NOMO-1 treated with DMSO at 0.1 percent for 48 hours (cell line): Measurements from ENCODE around the gene RAE1.
"Not testable (repeated sequence)": the region's sequence is repeated elsewhere in the genome, so short reads cannot be mapped to it uniquely, and the experiment has no call there.

Source experiments
- DNase-seq: peaks from one replicate; lab custom pipeline; 2025; ENCODE audit not compliant: unreplicated experiment; lab: John Stamatoyannopoulos, UW

RAE1 gene

GRCh38 chr20:57326667-57327455 lies 24.2 kb upstream of the RAE1 start:
- no peak for DNase-seq

- DNase-seq: no peak
Measured at GRCh38 chr20:57327820-57328219, 23.2 kb upstream of the RAE1 start.

GRCh38 chr20:57329608-57330221 lies 21.3 kb upstream of the RAE1 start, which contains the start of gene SPO11:
Gene SPO11 (plus strand): TSS chr20:57329803. CDS start chr20:57329868, 65 bp downstream.
- DNase-seq: no peak

- peak; percentile 83 for DNase-seq
Measured at GRCh38 chr20:57330998-57331397, 20.1 kb upstream of the RAE1 start.

- DNase-seq: no peak
Measured at GRCh38 chr20:57332105-57333089, 18.7 kb upstream of the RAE1 start.

- DNase-seq: peak; percentile 10
Measured at GRCh38 chr20:57335392-57335791, 15.7 kb upstream of the RAE1 start.

GRCh38 chr20:57341663-57342062 lies 9.4 kb upstream of the RAE1 start:
- DNase-seq: no peak

- no peak for DNase-seq
Measured at GRCh38 chr20:57342829-57343228, 8.2 kb upstream of the RAE1 start.

GRCh38 chr20:57346477-57346876 lies 4.6 kb upstream of the RAE1 start:
- DNase-seq: peak; percentile 69

GRCh38 chr20:57347393-57347792 lies 3.7 kb upstream of the RAE1 start:
- no peak for DNase-seq

- not testable (repeated sequence) for DNase-seq
Measured at GRCh38 chr20:57348200-57348921, 2.7 kb upstream of the RAE1 start.

GRCh38 chr20:57348922-57349574 lies 2.0 kb upstream of the RAE1 start:
- not testable (repeated sequence) for DNase-seq

- no peak for DNase-seq
Measured at GRCh38 chr20:57350081-57350710, 859 bp upstream of the RAE1 start.

- not testable (repeated sequence) for DNase-seq
Measured at GRCh38 chr20:57350726-57351041, 371 bp upstream of the RAE1 start.

GRCh38 chr20:57352305-57352704 lies 1.2 kb downstream of the RAE1 start:
- no peak for DNase-seq

GRCh38 chr20:57353351-57353750 lies 2.3 kb downstream of the RAE1 start:
- DNase-seq: no peak

- no peak for DNase-seq
Measured at GRCh38 chr20:57361517-57361916, 10.5 kb downstream of the RAE1 start.

GRCh38 chr20:57364451-57364850 lies 13.4 kb downstream of the RAE1 start:
- DNase-seq: no peak

- peak; percentile 15 for DNase-seq
Measured at GRCh38 chr20:57369596-57369995, 18.5 kb downstream of the RAE1 start.

GRCh38 chr20:57370316-57370715 lies 19.3 kb downstream of the RAE1 start:
- no peak for DNase-seq
